Effector memory CD8-positive, alpha-beta T cell (primary cell): Measurements from ENCODE around the gene OR5L2.
"Not testable (repeated sequence)": the region's sequence is repeated elsewhere in the genome, so short reads cannot be mapped to it uniquely, and the experiment has no call there.

Source experiments
- ATAC-seq: fragments of 150-1000 bp; cut with Tn5 transposase; replicated peaks from 2 replicates; pipeline ENCODE4 v1.10.0; 2021; ENCODE audit warnings: mild to moderate bottlenecking, moderate library complexity
- DNase-seq, 3 experiments: peaks; one replicate each; pipeline ENCODE4 v3.0.0; 2021
- H3K27ac Mint-ChIP-seq, 2 donors: one replicate each; pipeline ENCODE4 v1.8.0; 2022; ENCODE audit warnings: mild to moderate bottlenecking in 2 of 2, mixed read lengths in 2 of 2, moderate library complexity in 2 of 2
- H3K27me3 Mint-ChIP-seq, 2 donors: one replicate each; pipeline ENCODE4 v1.8.0; 2022; ENCODE audit warnings: mixed read lengths in 2 of 2
- H3K36me3 Mint-ChIP-seq: one replicate; pipeline ENCODE4 v1.8.0; 2022; ENCODE audit warnings: mild to moderate bottlenecking, moderate library complexity, mixed read lengths; ENCODE audit not compliant: insufficient read depth
- H3K4me1 Mint-ChIP-seq, 2 donors: one replicate each; pipeline ENCODE4 v1.8.0; 2022; ENCODE audit warnings: low read depth in 2 of 2, mixed read lengths in 2 of 2
- H3K4me3 Mint-ChIP-seq, 2 donors: one replicate each; pipeline ENCODE4 v1.8.0; 2022; ENCODE audit warnings: mild to moderate bottlenecking in 2 of 2, mixed read lengths in 2 of 2, moderate library complexity in 2 of 2
- H3K9me3 Mint-ChIP-seq, 2 donors: one replicate each; pipeline ENCODE4 v1.8.0; 2022; ENCODE audit warnings: mixed read lengths in 2 of 2
- total RNA-seq, 9 experiments: gene quantifications; one replicate each; lab custom pipeline; 2026; lab: John Stamatoyannopoulos, UW

The OR5L2 gene
- total RNA-seq = 0 reads per million in 9 experiments

GRCh38 chr11:55826919-55827318 is at the start of gene OR5L2:
Gene OR5L2, plus strand, starts transcription at chr11:55827219. Its CDS starts 0 bp downstream, at chr11:55827219.
- no peaks in the 10 kb centered on the region for H3K27me3 Mint-ChIP-seq
- H3K4me1 Mint-ChIP-seq = no peaks in the 10 kb centered on the region
- ATAC-seq = no peak
- DNase-seq = no peak
- H3K9me3 Mint-ChIP-seq = peaks cover 0 to 19% of the 10 kb centered on the region in 2 donors
- no peak within 1 kb of the TSS for H3K4me3 Mint-ChIP-seq
- no peaks in the 10 kb centered on the region for H3K36me3 Mint-ChIP-seq
- no peak within 1 kb of the TSS for H3K27ac Mint-ChIP-seq

- DNase-seq (no peak), ATAC-seq (no peak)
- H3K9me3 Mint-ChIP-seq = peaks cover 7 to 22% of the 10 kb centered on the region in 2 donors
- no peak overlapping the region for H3K27ac Mint-ChIP-seq
- H3K27me3 Mint-ChIP-seq = no peaks in the 10 kb centered on the region
- H3K4me3 Mint-ChIP-seq = no peak overlapping the region
- H3K4me1 Mint-ChIP-seq = no peaks in the 10 kb centered on the region
- H3K36me3 Mint-ChIP-seq = no peaks in the 10 kb centered on the region
Measured at GRCh38 chr11:55791606-55792005, 35.4 kb upstream of the OR5L2 start.

GRCh38 chr11:55793321-55793720 is 33.7 kb upstream of the OR5L2 start:
- H3K4me1 Mint-ChIP-seq = no peaks in the 10 kb centered on the region
- peaks cover 1 to 12% of the 10 kb centered on the region in 2 donors for H3K9me3 Mint-ChIP-seq
- H3K27me3 Mint-ChIP-seq = no peaks in the 10 kb centered on the region
- no peak overlapping the region for H3K27ac Mint-ChIP-seq
- ATAC-seq = no peak
- no peaks in the 10 kb centered on the region for H3K36me3 Mint-ChIP-seq
- H3K4me3 Mint-ChIP-seq = no peak overlapping the region
- no peak for DNase-seq

- Mint-ChIP-seq H3K4me3 (no peak within 1 kb of the TSS), H3K36me3 (no peaks in the 10 kb centered on the region), H3K4me1 (no peaks in the 10 kb centered on the region), H3K9me3 (peaks cover 14 to 20% of the 10 kb centered on the region in 2 donors), H3K27ac (no peak within 1 kb of the TSS), H3K27me3 (no peaks in the 10 kb centered on the region)
- DNase-seq (no peak), ATAC-seq (no peak)
Measured at GRCh38 chr11:55795256-55795655, 31.8 kb upstream of the OR5L2 start, which contains the start of gene OR5D14. Gene OR5D14, plus strand, starts transcription at chr11:55795556. Its CDS starts 0 bp downstream, at chr11:55795556.

- H3K9me3 Mint-ChIP-seq = peaks cover 1 to 35% of the 10 kb centered on the region in 2 donors
- no peaks in the 10 kb centered on the region for H3K27me3 Mint-ChIP-seq
Measured at GRCh38 chr11:55806248-55806647, 20.8 kb upstream of the OR5L2 start.

GRCh38 chr11:55811067-55811466 is 16.0 kb upstream of the OR5L2 start, which contains the start of gene OR5L1:
Gene OR5L1, plus strand, starts transcription at chr11:55811367. Its CDS starts 100 bp downstream, at chr11:55811467.
- H3K27ac Mint-ChIP-seq = no peak within 1 kb of the TSS
- ATAC-seq = no peak
- peaks cover 4% of the 10 kb centered on the region for H3K36me3 Mint-ChIP-seq
- H3K4me3 Mint-ChIP-seq = no peak within 1 kb of the TSS
- no peak for DNase-seq
- H3K27me3 Mint-ChIP-seq = no peaks in the 10 kb centered on the region
- no peaks in the 10 kb centered on the region for H3K4me1 Mint-ChIP-seq
- H3K9me3 Mint-ChIP-seq = peaks cover 7 to 28% of the 10 kb centered on the region in 2 donors

More at GRCh38 chr11:55806248-55806647, 20.8 kb upstream of the OR5L2 start:
- H3K36me3 Mint-ChIP-seq = no peaks in the 10 kb centered on the region
- H3K4me1 Mint-ChIP-seq = no peaks in the 10 kb centered on the region
- H3K4me3 Mint-ChIP-seq = no peak overlapping the region
- H3K27ac Mint-ChIP-seq = no peak overlapping the region
- ATAC-seq (no peak), DNase-seq (no peak)

GRCh38 chr11:55819330-55819729 is 7.7 kb upstream of the OR5L2 start, which contains the start of gene OR5D18:
Gene OR5D18, plus strand, starts transcription at chr11:55819630. Its CDS starts 0 bp downstream, at chr11:55819630.
- Mint-ChIP-seq H3K9me3 (peaks cover 13 to 15% of the 10 kb centered on the region in 2 donors), H3K27ac (no peak within 1 kb of the TSS)

GRCh38 chr11:55838452-55838851 is 11.4 kb downstream of the OR5L2 start, which contains the start of gene OR5D16:
Gene OR5D16, plus strand, starts transcription at chr11:55838752. Its CDS starts 0 bp downstream, at chr11:55838752.
- H3K27ac Mint-ChIP-seq = no peak within 1 kb of the TSS
- no peak for DNase-seq
- H3K9me3 Mint-ChIP-seq = peaks cover 6 to 10% of the 10 kb centered on the region in 2 donors
- no peak for ATAC-seq
- H3K4me3 Mint-ChIP-seq = no peak within 1 kb of the TSS
- H3K4me1 Mint-ChIP-seq = no peaks in the 10 kb centered on the region
- H3K36me3 Mint-ChIP-seq = no peaks in the 10 kb centered on the region
- no peaks in the 10 kb centered on the region for H3K27me3 Mint-ChIP-seq

More at GRCh38 chr11:55819330-55819729, 7.7 kb upstream of the OR5L2 start, which contains the start of gene OR5D18:
- ATAC-seq = no peak
- Mint-ChIP-seq H3K27me3 (no peaks in the 10 kb centered on the region), H3K36me3 (no peaks in the 10 kb centered on the region), H3K4me3 (no peak within 1 kb of the TSS), H3K4me1 (no peaks in the 10 kb centered on the region)
- DNase-seq = no peak

GRCh38 chr11:55847453-55847852 is 20.4 kb downstream of the OR5L2 start:
- Mint-ChIP-seq H3K4me3 (no peak overlapping the region), H3K27me3 (no peaks in the 10 kb centered on the region), H3K9me3 (peaks cover 5% of the 10 kb centered on the region in 2 donors), H3K27ac (no peak overlapping the region), H3K4me1 (no peaks in the 10 kb centered on the region), H3K36me3 (no peaks in the 10 kb centered on the region)
- no peak for DNase-seq
- no peak for ATAC-seq

- Mint-ChIP-seq H3K27ac (no peak overlapping the region), H3K4me1 (no peaks in the 10 kb centered on the region), H3K9me3 (peaks cover 7 to 14% of the 10 kb centered on the region in 2 donors), H3K36me3 (no peaks in the 10 kb centered on the region), H3K27me3 (no peaks in the 10 kb centered on the region), H3K4me3 (no peak overlapping the region)
- ATAC-seq (no peak), DNase-seq (no peak)
Measured at GRCh38 chr11:55849037-55849436, 22.0 kb downstream of the OR5L2 start.

GRCh38 chr11:55852141-55852540 is 25.1 kb downstream of the OR5L2 start:
- Mint-ChIP-seq H3K27me3 (no peaks in the 10 kb centered on the region), H3K4me3 (no peak overlapping the region), H3K36me3 (no peaks in the 10 kb centered on the region), H3K27ac (no peak overlapping the region), H3K4me1 (no peaks in the 10 kb centered on the region), H3K9me3 (peaks cover 12 to 18% of the 10 kb centered on the region in 2 donors)
- DNase-seq (no peak), ATAC-seq (no peak)

- Mint-ChIP-seq H3K27ac (no peak overlapping the region), H3K9me3 (peaks cover 9 to 18% of the 10 kb centered on the region in 2 donors), H3K36me3 (no peaks in the 10 kb centered on the region), H3K27me3 (no peaks in the 10 kb centered on the region), H3K4me1 (no peaks in the 10 kb centered on the region), H3K4me3 (no peak overlapping the region)
- DNase-seq (no peak), ATAC-seq (no peak)
Measured at GRCh38 chr11:55854704-55855103, 27.7 kb downstream of the OR5L2 start.

GRCh38 chr11:55867354-55867753 is 40.3 kb downstream of the OR5L2 start:
- H3K36me3 Mint-ChIP-seq, DNase-seq, H3K4me3 Mint-ChIP-seq, H3K27me3 Mint-ChIP-seq, H3K4me1 Mint-ChIP-seq, H3K27ac Mint-ChIP-seq, ATAC-seq: not testable (repeated sequence)
- H3K9me3 Mint-ChIP-seq = peaks cover 8 to 18% of the 10 kb centered on the region in 2 donors

GRCh38 chr11:55872731-55873130 is 45.7 kb downstream of the OR5L2 start:
- H3K4me3 Mint-ChIP-seq, H3K36me3 Mint-ChIP-seq, H3K27ac Mint-ChIP-seq, ATAC-seq, H3K27me3 Mint-ChIP-seq, H3K4me1 Mint-ChIP-seq, DNase-seq: not testable (repeated sequence)
- H3K9me3 Mint-ChIP-seq = peaks cover 7 to 21% of the 10 kb centered on the region in 2 donors
